Spleen (tissue), 11 donors: ENCODE results near the gene VPS37B. TPM values are rescaled to one million over a fixed set of nuclear protein-coding genes. Genes with fewer than 3 reads are reported as not detected.
"Not testable (repeated sequence)": the region's sequence is repeated elsewhere in the genome, so short reads cannot be mapped to it uniquely, and the experiment has no call there.

ENCODE experiments used
- DNase-seq: peaks from one replicate; pipeline ENCODE4 v3.0.0-alpha.2; 2020
- H3K27ac ChIP-seq, 8 donors: fragments of 200-600 bp; sonication (generic) in 7 of 8; 1 replicate in 4 of 8; 2 replicates in 4 of 8; pipeline versions ENCODE4 v1.5.0 to v1.8.0; 2016 to 2021; ENCODE audit warnings: inconsistent platforms in 4 of 8, mild to moderate bottlenecking in 4 of 8, moderate library complexity in 1 of 8
- H3K27me3 ChIP-seq, 7 donors: fragments of 200-600 bp; sonication (generic) in 6 of 7; replicated peaks in 1 of 7; 1 replicate in 4 of 7; 2 replicates in 3 of 7; pipeline versions ENCODE4 v1.5.0 to v1.8.0; 2016 to 2021; ENCODE audit warnings: inconsistent platforms in 3 of 7, mild to moderate bottlenecking in 1 of 7
- H3K36me3 ChIP-seq, 6 donors: fragments of 200-600 bp; sonication (generic) in 5 of 6; 1 replicate in 4 of 6; 2 replicates in 2 of 6; pipeline versions ENCODE4 v1.5.0 to v1.8.0; 2016 to 2021; ENCODE audit warnings: inconsistent platforms in 2 of 6
- H3K4me1 ChIP-seq, 6 donors: fragments of 200-600 bp; sonication (generic) in 5 of 6; 1 replicate in 3 of 6; 2 replicates in 3 of 6; pipeline versions ENCODE4 v1.5.0 to v1.8.0; 2016 to 2021; ENCODE audit warnings: inconsistent platforms in 3 of 6
- H3K4me3 ChIP-seq, 8 donors: fragments of 200-600 bp; sonication (generic) in 7 of 8; 1 replicate in 4 of 8; 2 replicates in 4 of 8; pipeline versions ENCODE4 v1.5.0 to v1.8.0; 2016 to 2021; ENCODE audit warnings: inconsistent platforms in 4 of 8, mild to moderate bottlenecking in 4 of 8, moderate library complexity in 2 of 8
- H3K9me3 ChIP-seq, 8 donors: fragments of 200-600 bp; sonication (generic) in 7 of 8; 1 replicate in 4 of 8; 2 replicates in 4 of 8; pipeline versions ENCODE4 v1.5.0 to v1.8.0; 2016 to 2021; ENCODE audit warnings: inconsistent platforms in 4 of 8
- CTCF ChIP-seq, 11 experiments: fragments of 200-600 bp in 7 of 11; fragments of 450-650 bp in 4 of 11; sonication (generic) in 4 of 11; IDR thresholded peaks in 8 of 11; conservative IDR thresholded peaks in 3 of 11; 1 replicate in 7 of 11; 2 replicates in 4 of 11; pipeline versions ENCODE4 v1.4.0 to v1.8.0; 2016 to 2021; ENCODE audit warnings: antibody characterized with exemption in 11 of 11, inconsistent platforms in 4 of 11, mild to moderate bottlenecking in 1 of 11
- POLR2A ChIP-seq, 3 donors: fragments of 450-650 bp; IDR thresholded peaks; one replicate each; pipeline ENCODE4 v1.5.1; 2017; ENCODE audit warnings: antibody characterized with exemption in 3 of 3, mild to moderate bottlenecking in 1 of 3
- POLR2AphosphoS5 ChIP-seq, 3 donors: sonication (generic); formaldehyde crosslinking; IDR thresholded peaks; one replicate each; pipeline ENCODE4 v1.5.1; 2017; ENCODE audit warnings: antibody characterized with exemption in 3 of 3
- WGBS, 5 donors: extraction: QIAGEN DNeasy Blood & Tissue Kit in 3 of 5; methylation state at CpG; one replicate each; pipeline versions ENCODE4 v1.1.5 to v1.1.7; 2013 to 2018; 5-methylcytosine and 5-hydroxymethylcytosine counted together
- intact Hi-C: fragments of 100-400 bp; cut with DNase I; formaldehyde crosslinking; loops from one replicate; pipeline ENCODE4 v1.15.0; 2023; ENCODE audit warnings: low total_unique reads
- polyA plus RNA-seq, 3 donors: library from polyadenylated mRNA; stranded (reverse); fragments of 200-250 nt; gene quantifications; one replicate each; pipeline ENCODE4 v1.2.1, GENCODE V29; 2013
- total RNA-seq, 7 donors: library from RNA; depleted of rRNA in 3 of 7; stranded (reverse); fragments of >200 nt in 3 of 7; fragmentation: NEBNext Ultra II Directional in 4 of 7; extraction: Animal tissue kit (Norgen Biotek cat#: 25700) in 4 of 7; gene quantifications; one replicate each; pipeline versions ENCODE4 v1.1.0 to v1.2.1, GENCODE V29; 2016 to 2021
- donor health status: healthy with polysubstance abuse.
- donor health status: DM: no; HTN: no; CAD: no; lungs with moderate emphysema.
- donor health status: DM: no; HTN: no; CAD: no.
- donor health status: Bipolar disorder and iron deficiency.
- donor health status: healthy.
- donor health status: DM: no; HTN: no; CAD: no.
- donor health status: DM: yes; HTN: yes; CAD: no.

Gene VPS37B
- total and polyA plus RNA-seq, 10 donors, result 24.8 to 67.5 (median 47.3) TPM

GRCh38 chr12:122942637-122943036 is 46.7 kb upstream of the VPS37B start:
- TF ChIP-seq POLR2AphosphoS5 (IDR thresholded peaks at IDR 0.05), result no peak
- no peak for TF ChIP-seq CTCF (IDR thresholded peaks at IDR 0.05 in 8 of 11, conservative IDR thresholded peaks at IDR 0.05 in 3 of 11)
- TF ChIP-seq POLR2A (IDR thresholded peaks at IDR 0.05), result no peak
- Histone ChIP-seq H3K36me3 (no peaks in the 10 kb centered on the region), H3K4me3 (no peak overlapping the region), H3K9me3 (no peaks in the 10 kb centered on the region), H3K4me1 (peaks cover 3 to 40% (median 24%) of the 10 kb centered on the region in 6 donors), H3K27me3 (no peaks in the 10 kb centered on the region), H3K27ac (peak overlapping the region in 6 of 8 donors; percentile 29 to 74 (median 66))
- intact Hi-C loops, result no loop called here
- no peak for DNase-seq
- 86 to 100% (median 90%) methylated on average over 2 of the region's 2 CpGs for WGBS, 5 donors

GRCh38 chr12:122941351-122941750 is 45.4 kb upstream of the VPS37B start:
- DNase-seq, H3K27ac ChIP-seq, H3K27me3 ChIP-seq, H3K9me3 ChIP-seq, H3K4me3 ChIP-seq, intact Hi-C loops, H3K36me3 ChIP-seq: not testable (repeated sequence)
- H3K4me1 ChIP-seq, result peaks cover 0 to 27% (median 12%) of the 10 kb centered on the region in 6 donors
- 91 to 93% (median 93%) methylated on average over 5 of the region's 5 CpGs for WGBS, 5 donors

GRCh38 chr12:122939125-122939524 is 43.2 kb upstream of the VPS37B start:
- H3K4me1 ChIP-seq, result peaks cover 0 to 30% (median 11%) of the 10 kb centered on the region in 6 donors
- no peaks in the 10 kb centered on the region for H3K27me3 ChIP-seq
- H3K4me3 ChIP-seq, result no peak overlapping the region
- H3K36me3 ChIP-seq, result no peaks in the 10 kb centered on the region
- intact Hi-C loops, result no loop called here
- no peak overlapping the region for H3K27ac ChIP-seq
- no peak for TF ChIP-seq POLR2AphosphoS5 (IDR thresholded peaks at IDR 0.05)
- TF ChIP-seq POLR2A (IDR thresholded peaks at IDR 0.05), result no peak
- no peak for TF ChIP-seq CTCF (IDR thresholded peaks at IDR 0.05 in 8 of 11, conservative IDR thresholded peaks at IDR 0.05 in 3 of 11)
- DNase-seq, result no peak
- WGBS, 5 donors, result 84 to 95% (median 92%) methylated on average over 4 of the region's 4 CpGs
- H3K9me3 ChIP-seq, result no peaks in the 10 kb centered on the region

GRCh38 chr12:122937622-122938091 is 41.7 kb upstream of the VPS37B start:
- Histone ChIP-seq H3K36me3 (no peaks in the 10 kb centered on the region), H3K27me3 (no peaks in the 10 kb centered on the region), H3K27ac (peak overlapping the region in 1 of 8 donors; percentile 31), H3K9me3 (no peaks in the 10 kb centered on the region), H3K4me1 (peaks cover 0 to 19% (median 3%) of the 10 kb centered on the region in 6 donors), H3K4me3 (no peak overlapping the region)
- WGBS, 5 donors, result 62 to 78% (median 70%) methylated on average over 3 of the region's 3 CpGs
- TF ChIP-seq POLR2A (IDR thresholded peaks at IDR 0.05), result no peak
- no peak for TF ChIP-seq POLR2AphosphoS5 (IDR thresholded peaks at IDR 0.05)
- no peak for TF ChIP-seq CTCF (IDR thresholded peaks at IDR 0.05 in 8 of 11, conservative IDR thresholded peaks at IDR 0.05 in 3 of 11)
- no peak for DNase-seq
- intact Hi-C loops, result no loop called here

- TF ChIP-seq POLR2AphosphoS5 (IDR thresholded peaks at IDR 0.05) (no peak), POLR2A (IDR thresholded peaks at IDR 0.05) (no peak), CTCF (IDR thresholded peaks at IDR 0.05 in 8 of 11, conservative IDR thresholded peaks at IDR 0.05 in 3 of 11) (no peak)
- Histone ChIP-seq H3K27ac (no peak overlapping the region), H3K27me3 (no peaks in the 10 kb centered on the region), H3K4me3 (no peak overlapping the region), H3K36me3 (no peaks in the 10 kb centered on the region), H3K9me3 (no peaks in the 10 kb centered on the region), H3K4me1 (peaks cover 0 to 12% (median 0%) of the 10 kb centered on the region in 6 donors)
- 94 to 100% (median 95%) methylated on average over 7 to 8 of the region's 8 CpGs for WGBS, 5 donors
- intact Hi-C loops, result no loop called here
- DNase-seq, result no peak
These were observed 39.4 kb upstream of the VPS37B start for GRCh38 chr12:122935318-122935717.
